H9 (cell line): ENCODE results near the gene CALCR. TPM values are rescaled to one million over a fixed set of nuclear protein-coding genes. Genes with fewer than 3 reads are reported as not detected.

Source experiments
- DNase-seq: peaks from one replicate; pipeline ENCODE4 v3.0.0-alpha.2; 2017
- H2AFZ ChIP-seq: one replicate; pipeline ENCODE4 v1.6.1; 2013; ENCODE audit warnings: mild to moderate bottlenecking, low read length, control low read depth, moderate library complexity
- H2AK5ac ChIP-seq: 2 replicates; pipeline ENCODE4 v1.6.1; 2013; ENCODE audit warnings: low read length, control low read depth, mixed read lengths; ENCODE audit not compliant: insufficient read length
- H2BK120ac ChIP-seq: one replicate; pipeline ENCODE4 v1.6.1; 2013; ENCODE audit warnings: low read depth, mild to moderate bottlenecking, low read length, control low read depth, inconsistent platforms; ENCODE audit not compliant: poor library complexity, severe bottlenecking
- H2BK12ac ChIP-seq: 2 replicates; pipeline ENCODE4 v1.6.1; 2013; ENCODE audit warnings: low read length, control low read depth, mixed read lengths, low read depth; ENCODE audit not compliant: insufficient read length
- H2BK15ac ChIP-seq: 2 replicates; pipeline ENCODE4 v1.6.1; 2013; ENCODE audit warnings: low read depth, low read length, control low read depth
- H2BK20ac ChIP-seq: one replicate; pipeline ENCODE4 v1.6.1; 2013; ENCODE audit warnings: low read depth, mild to moderate bottlenecking, low read length, control low read depth, inconsistent platforms; ENCODE audit not compliant: poor library complexity, severe bottlenecking
- H2BK5ac ChIP-seq: 2 replicates; pipeline ENCODE4 v1.6.1; 2013; ENCODE audit warnings: low read length, control low read depth, mixed read lengths; ENCODE audit not compliant: insufficient read length
- H3K14ac ChIP-seq: 2 replicates; pipeline ENCODE4 v1.6.1; 2013; ENCODE audit warnings: low read length, control low read depth; ENCODE audit not compliant: insufficient read depth
- H3K18ac ChIP-seq: 2 replicates; pipeline ENCODE4 v1.6.1; 2013; ENCODE audit warnings: low read depth, mild to moderate bottlenecking, mixed read lengths, low read length, control low read depth; ENCODE audit not compliant: insufficient read length
- H3K23ac ChIP-seq: 2 replicates; pipeline ENCODE4 v1.6.1; 2013; ENCODE audit warnings: low read length, control low read depth, mixed read lengths, low read depth; ENCODE audit not compliant: insufficient read length
- H3K23me2 ChIP-seq: 2 replicates; pipeline ENCODE4 v1.6.1; 2013; ENCODE audit warnings: low read depth, mild to moderate bottlenecking, mixed read lengths, low read length, control low read depth; ENCODE audit not compliant: insufficient read length, poor library complexity, severe bottlenecking
- H3K27ac ChIP-seq: 2 replicates; pipeline ENCODE4 v1.5.1; 2013; ENCODE audit warnings: low read length, control low read depth, mixed read lengths, low read depth; ENCODE audit not compliant: insufficient read length
- H3K27me3 ChIP-seq: 2 replicates; pipeline ENCODE4 v1.6.1; 2013; ENCODE audit warnings: low read length, control low read depth, inconsistent platforms; ENCODE audit not compliant: insufficient read depth
- H3K4ac ChIP-seq: 2 replicates; pipeline ENCODE4 v1.6.1; 2013; ENCODE audit warnings: low read depth, mild to moderate bottlenecking, control low read depth, inconsistent platforms, low read length, moderate library complexity
- H3K4me1 ChIP-seq: 2 replicates; pipeline ENCODE4 v1.6.1; 2013; ENCODE audit warnings: low read length, control low read depth, inconsistent platforms; ENCODE audit not compliant: insufficient read depth
- H3K4me2 ChIP-seq: 2 replicates; pipeline ENCODE4 v1.6.1; 2013; ENCODE audit warnings: low read length, control low read depth, mixed read lengths; ENCODE audit not compliant: insufficient read length, insufficient read depth
- H3K56ac ChIP-seq: 2 replicates; pipeline ENCODE4 v1.6.1; 2013; ENCODE audit warnings: low read depth, mild to moderate bottlenecking, mixed read lengths, low read length, control low read depth; ENCODE audit not compliant: insufficient read length
- H3K79me1 ChIP-seq: 2 replicates; pipeline ENCODE4 v1.6.1; 2013; ENCODE audit warnings: low read depth, mild to moderate bottlenecking, moderate library complexity, low read length, control low read depth, inconsistent platforms; ENCODE audit not compliant: insufficient read depth, poor library complexity, severe bottlenecking
- H3K79me2 ChIP-seq: 2 replicates; pipeline ENCODE4 v1.6.1; 2013; ENCODE audit warnings: low read length, control low read depth, inconsistent platforms; ENCODE audit not compliant: insufficient read depth
- H3K9ac ChIP-seq: 2 replicates; pipeline ENCODE4 v1.6.1; 2013; ENCODE audit warnings: low read length, control low read depth, mixed read lengths; ENCODE audit not compliant: insufficient read length; ENCODE audit errors: extremely low read depth
- H3K9me3 ChIP-seq: one replicate; pipeline ENCODE4 v1.6.1; 2013; ENCODE audit warnings: low read depth, low read length, inconsistent platforms; ENCODE audit not compliant: control insufficient read depth
- H3T11ph ChIP-seq: one replicate; pipeline ENCODE4 v1.6.1; 2013; ENCODE audit warnings: mild to moderate bottlenecking, low read length, control low read depth, inconsistent platforms
- H4K20me1 ChIP-seq: one replicate; pipeline ENCODE4 v1.6.1; 2013; ENCODE audit not compliant: control insufficient read depth, insufficient read length, insufficient read depth
- H4K5ac ChIP-seq: 2 replicates; pipeline ENCODE4 v1.6.1; 2013; ENCODE audit warnings: low read depth, mild to moderate bottlenecking, mixed read lengths, low read length, control low read depth; ENCODE audit not compliant: insufficient read length
- H4K8ac ChIP-seq: replicated peaks from 2 replicates; pipeline ENCODE4 v1.6.1; 2013; ENCODE audit warnings: low read length, control low read depth, mixed read lengths, low read depth; ENCODE audit not compliant: insufficient read length
- H4K91ac ChIP-seq: 2 replicates; pipeline ENCODE4 v1.6.1; 2013; ENCODE audit warnings: low read depth, mild to moderate bottlenecking, moderate library complexity, mixed read lengths, low read length, control low read depth; ENCODE audit not compliant: insufficient read length
- H3K27ac Mint-ChIP-seq, 3 experiments: 2 replicates in 2 of 3; 3 replicates in 1 of 3; pipeline ENCODE4 v1.8.0; 2020 to 2021; ENCODE audit warnings: mixed read lengths in 3 of 3, mild to moderate bottlenecking in 1 of 3, moderate library complexity in 1 of 3
- H3K27me3 Mint-ChIP-seq: 2 replicates; pipeline ENCODE4 v1.8.0; 2021; ENCODE audit warnings: low read depth, mild to moderate bottlenecking, moderate library complexity, mixed read lengths
- H3K36me3 Mint-ChIP-seq, 3 experiments: 2 replicates in 2 of 3; 3 replicates in 1 of 3; pipeline ENCODE4 v1.8.0; 2020 to 2021; ENCODE audit warnings: low read depth in 3 of 3, mixed read lengths in 3 of 3; ENCODE audit not compliant: insufficient read depth in 1 of 3
- H3K4me1 Mint-ChIP-seq, 2 experiments: 2 replicates each; pipeline ENCODE4 v1.8.0; 2020; ENCODE audit warnings: mixed read lengths in 2 of 2
- H3K4me3 Mint-ChIP-seq, 2 experiments: 2 replicates in 1 of 2; 3 replicates in 1 of 2; pipeline ENCODE4 v1.8.0; 2020 to 2021; ENCODE audit warnings: mild to moderate bottlenecking in 2 of 2, mixed read lengths in 2 of 2, moderate library complexity in 1 of 2
- H3K9me3 Mint-ChIP-seq, 2 experiments: 2 replicates in 1 of 2; 3 replicates in 1 of 2; pipeline ENCODE4 v1.8.0; 2020; ENCODE audit warnings: mild to moderate bottlenecking in 2 of 2, mixed read lengths in 2 of 2, moderate library complexity in 1 of 2
- WGBS: extraction: QIAGEN DNeasy Blood & Tissue Kit; methylation state at CpG from one replicate; pipeline ENCODE4 v1.1.7; 2013; ENCODE audit warnings: missing lambda C conversion rate, low lambda C conversion rate, mixed read lengths; ENCODE audit not compliant: insufficient read length; ENCODE audit errors: extremely low coverage; 5-methylcytosine and 5-hydroxymethylcytosine counted together
- total RNA-seq: library from RNA; stranded (reverse); gene quantifications from 2 replicates; pipeline ENCODE4 v1.2.1, GENCODE V29; 2021
- TF ChIP-seq, protein P1 (sequence below): fragments of 200-600 bp; sonication (generic); conservative IDR thresholded peaks from 3 replicates; pipeline ENCODE4 v1.8.0; 2021; ENCODE audit warnings: antibody characterized with exemption, mild to moderate bottlenecking

Gene CALCR
- total RNA-seq, 1 experiment from 2014 or later: 0.52 TPM

DNA sequence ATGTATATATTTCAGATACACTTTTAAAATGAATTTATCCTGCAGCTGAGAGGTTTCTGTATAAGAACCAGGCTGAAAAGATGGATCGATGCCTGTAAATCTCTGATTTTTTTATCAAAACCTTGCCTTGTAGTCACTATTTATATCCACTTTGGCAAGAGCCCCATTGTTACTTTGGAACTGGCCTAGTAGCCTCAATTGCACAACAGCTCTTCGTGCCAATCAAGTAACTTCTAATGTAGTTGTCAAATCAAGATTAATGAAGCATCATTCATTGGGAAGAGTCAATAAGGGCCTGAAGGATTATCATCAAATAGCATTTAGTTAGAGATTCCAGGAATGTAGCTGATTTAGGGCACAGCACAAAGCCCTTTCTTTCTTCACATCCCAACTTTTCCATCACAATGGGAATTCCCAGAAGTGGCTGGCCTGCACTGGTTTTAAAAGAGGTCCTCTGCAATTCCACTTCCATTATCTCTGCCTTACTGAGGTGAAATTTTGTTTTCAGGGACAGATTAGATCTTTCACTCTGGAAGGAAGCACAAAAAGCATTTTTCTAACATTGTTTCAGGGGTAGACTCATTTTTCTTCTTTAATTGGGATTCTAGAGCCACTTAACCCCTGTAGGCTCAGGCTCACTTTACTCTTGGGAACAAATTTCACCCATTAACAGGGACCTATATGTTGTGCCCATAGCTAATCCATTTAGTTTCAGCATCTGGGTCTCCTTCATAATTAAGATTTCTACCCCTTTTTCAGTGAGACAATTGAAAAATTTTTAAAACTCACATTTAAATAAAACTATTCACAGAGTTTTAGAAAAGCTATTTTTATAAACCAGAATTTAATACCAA lies 97.8 kb downstream of the CALCR start:
- H3K36me3 Mint-ChIP-seq: no peaks in the 10 kb centered on the region
- DNase-seq: peak; percentile 52
- Histone ChIP-seq H3K14ac (no peak overlapping the region), H2BK20ac (no peak overlapping the region), H2AK5ac (no peak overlapping the region), H3K23me2 (no peaks in the 10 kb centered on the region), H3K27me3 (no peaks in the 10 kb centered on the region), H4K20me1 (no peaks in the 10 kb centered on the region), H3K4me2 (peak overlapping the region; percentile 67), H3K18ac (no peak overlapping the region), H3K79me2 (no peaks in the 10 kb centered on the region), H2BK5ac (no peak overlapping the region), H2BK120ac (no peak overlapping the region), H3K27ac (peak overlapping the region; percentile 97), H2AFZ (no peak overlapping the region), H3K4me1 (peaks cover 8% of the 10 kb centered on the region), H3K9ac (no peak overlapping the region), H4K5ac (no peak overlapping the region), H4K91ac (no peak overlapping the region), H3T11ph (no peak overlapping the region), H3K23ac (no peak overlapping the region), H3K9me3 (no peaks in the 10 kb centered on the region), H3K4ac (no peak overlapping the region; the same call in 1 of the 2 replicates), H2BK15ac (no peak overlapping the region), H4K8ac (no peak overlapping the region), H3K56ac (no peak overlapping the region), H3K79me1 (no peaks in the 10 kb centered on the region), H2BK12ac (no peak overlapping the region)
- H3K9me3 Mint-ChIP-seq: no peaks in the 10 kb centered on the region
- H3K4me1 Mint-ChIP-seq: peaks cover 49 to 55% of the 10 kb centered on the region in 2 experiments
- H3K27me3 Mint-ChIP-seq: no peaks in the 10 kb centered on the region
- no CpG with 5 or more reads among the region's 2 CpGs for WGBS
- peak overlapping the region; percentile 93 to 99 (median 98) for H3K27ac Mint-ChIP-seq
- peak overlapping the region in 1 of 2 experiments; percentile 3; a peak in 2 of 5 replicates for H3K4me3 Mint-ChIP-seq
- TF ChIP-seq, protein P1, sequence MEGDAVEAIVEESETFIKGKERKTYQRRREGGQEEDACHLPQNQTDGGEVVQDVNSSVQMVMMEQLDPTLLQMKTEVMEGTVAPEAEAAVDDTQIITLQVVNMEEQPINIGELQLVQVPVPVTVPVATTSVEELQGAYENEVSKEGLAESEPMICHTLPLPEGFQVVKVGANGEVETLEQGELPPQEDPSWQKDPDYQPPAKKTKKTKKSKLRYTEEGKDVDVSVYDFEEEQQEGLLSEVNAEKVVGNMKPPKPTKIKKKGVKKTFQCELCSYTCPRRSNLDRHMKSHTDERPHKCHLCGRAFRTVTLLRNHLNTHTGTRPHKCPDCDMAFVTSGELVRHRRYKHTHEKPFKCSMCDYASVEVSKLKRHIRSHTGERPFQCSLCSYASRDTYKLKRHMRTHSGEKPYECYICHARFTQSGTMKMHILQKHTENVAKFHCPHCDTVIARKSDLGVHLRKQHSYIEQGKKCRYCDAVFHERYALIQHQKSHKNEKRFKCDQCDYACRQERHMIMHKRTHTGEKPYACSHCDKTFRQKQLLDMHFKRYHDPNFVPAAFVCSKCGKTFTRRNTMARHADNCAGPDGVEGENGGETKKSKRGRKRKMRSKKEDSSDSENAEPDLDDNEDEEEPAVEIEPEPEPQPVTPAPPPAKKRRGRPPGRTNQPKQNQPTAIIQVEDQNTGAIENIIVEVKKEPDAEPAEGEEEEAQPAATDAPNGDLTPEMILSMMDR: no peak
